ENCODE measurements around the gene ST8SIA5.

Gene ST8SIA5

GRCh38 chr18:46740046-46740445 is 16.8 kb downstream of the ST8SIA5 start:
- H3K9me3 ChIP-seq (ENCODE audit: insufficient read depth, low read length, severe bottlenecking): peaks cover 2% of the 10 kb centered on the region
- H3K36me3 ChIP-seq (ENCODE audit: insufficient read depth, low read length): no peaks in the 10 kb centered on the region
- no peak overlapping the region for H3K4me2 ChIP-seq (ENCODE audit: insufficient read depth, low read length)
- H3K9ac ChIP-seq (ENCODE audit: low read depth, low read length): no peak overlapping the region
- no peak overlapping the region for H3K4me3 ChIP-seq (ENCODE audit: low read depth in 1 of 2, low read length in 2 of 2)
- TF ChIP-seq CTCF (IDR thresholded peaks at IDR 0.05; ENCODE audit: borderline replicate concordance, extremely low read depth, low read length, poor library complexity, severe bottlenecking): no peak
- no peak for TF ChIP-seq EZH2 (IDR thresholded peaks at IDR 0.05; ENCODE audit: borderline replicate concordance, low read depth, low read length, severe bottlenecking)
- ATAC-seq (ENCODE audit: insufficient read depth, low read depth) (no peak), DNase-seq (no peak)
- no peaks in the 10 kb centered on the region for H3K27me3 ChIP-seq (ENCODE audit: insufficient read depth, low read length, poor library complexity)
- H3K79me2 ChIP-seq (ENCODE audit: insufficient read depth, low read length): no peaks in the 10 kb centered on the region
- H2AFZ ChIP-seq (ENCODE audit: low read depth, low read length): no peak overlapping the region
- no peaks in the 10 kb centered on the region for H4K20me1 ChIP-seq (ENCODE audit: insufficient read depth, low read length)
- H3K4me1 ChIP-seq (ENCODE audit: insufficient read depth, low read length): no peaks in the 10 kb centered on the region
- no peak overlapping the region for H3K27ac ChIP-seq (ENCODE audit: low read length)

- H3K9ac ChIP-seq (ENCODE audit: low read depth, low read length): no peak overlapping the region
- H3K27me3 ChIP-seq (ENCODE audit: insufficient read depth, low read length, poor library complexity): no peaks in the 10 kb centered on the region
- peaks cover 2% of the 10 kb centered on the region for H3K9me3 ChIP-seq (ENCODE audit: insufficient read depth, low read length, severe bottlenecking)
- H3K36me3 ChIP-seq (ENCODE audit: insufficient read depth, low read length): no peaks in the 10 kb centered on the region
- TF ChIP-seq CTCF (IDR thresholded peaks at IDR 0.05; ENCODE audit: borderline replicate concordance, extremely low read depth, low read length, poor library complexity, severe bottlenecking) (no peak), EZH2 (IDR thresholded peaks at IDR 0.05; ENCODE audit: borderline replicate concordance, low read depth, low read length, severe bottlenecking) (no peak)
- DNase-seq (no peak), ATAC-seq (ENCODE audit: insufficient read depth, low read depth) (no peak)
- H3K27ac ChIP-seq (ENCODE audit: low read length): no peak overlapping the region
- H4K20me1 ChIP-seq (ENCODE audit: insufficient read depth, low read length): no peaks in the 10 kb centered on the region
- no peak overlapping the region for H3K4me3 ChIP-seq (ENCODE audit: low read depth in 1 of 2, low read length in 2 of 2)
- H2AFZ ChIP-seq (ENCODE audit: low read depth, low read length): no peak overlapping the region
- H3K4me2 ChIP-seq (ENCODE audit: insufficient read depth, low read length): no peak overlapping the region
- H3K79me2 ChIP-seq (ENCODE audit: insufficient read depth, low read length): no peaks in the 10 kb centered on the region
- H3K4me1 ChIP-seq (ENCODE audit: insufficient read depth, low read length): no peaks in the 10 kb centered on the region
These were observed 18.4 kb downstream of the ST8SIA5 start for GRCh38 chr18:46738491-46738890.

GRCh38 chr18:46736736-46737135 is 20.1 kb downstream of the ST8SIA5 start:
- Histone ChIP-seq H3K79me2 (ENCODE audit: insufficient read depth, low read length) (no peaks in the 10 kb centered on the region), H3K4me1 (ENCODE audit: insufficient read depth, low read length) (no peaks in the 10 kb centered on the region), H4K20me1 (ENCODE audit: insufficient read depth, low read length) (no peaks in the 10 kb centered on the region), H3K27me3 (ENCODE audit: insufficient read depth, low read length, poor library complexity) (no peaks in the 10 kb centered on the region), H3K27ac (ENCODE audit: low read length) (no peak overlapping the region), H3K9me3 (ENCODE audit: insufficient read depth, low read length, severe bottlenecking) (peaks cover 2% of the 10 kb centered on the region), H3K4me3 (ENCODE audit: low read depth in 1 of 2, low read length in 2 of 2) (no peak overlapping the region), H3K36me3 (ENCODE audit: insufficient read depth, low read length) (no peaks in the 10 kb centered on the region), H3K9ac (ENCODE audit: low read depth, low read length) (no peak overlapping the region), H3K4me2 (ENCODE audit: insufficient read depth, low read length) (no peak overlapping the region), H2AFZ (ENCODE audit: low read depth, low read length) (no peak overlapping the region)
- DNase-seq (no peak), ATAC-seq (ENCODE audit: insufficient read depth, low read depth) (no peak)
- TF ChIP-seq EZH2 (IDR thresholded peaks at IDR 0.05; ENCODE audit: borderline replicate concordance, low read depth, low read length, severe bottlenecking) (no peak), CTCF (IDR thresholded peaks at IDR 0.05; ENCODE audit: borderline replicate concordance, extremely low read depth, low read length, poor library complexity, severe bottlenecking) (no peak)

GRCh38 chr18:46736135-46736534 is 20.7 kb downstream of the ST8SIA5 start:
- no peak for ATAC-seq (ENCODE audit: insufficient read depth, low read depth)
- peaks cover 7% of the 10 kb centered on the region for H3K9me3 ChIP-seq (ENCODE audit: insufficient read depth, low read length, severe bottlenecking)
- H3K4me1 ChIP-seq (ENCODE audit: insufficient read depth, low read length): no peaks in the 10 kb centered on the region
- H3K27me3 ChIP-seq (ENCODE audit: insufficient read depth, low read length, poor library complexity): no peaks in the 10 kb centered on the region
- H3K4me3 ChIP-seq (ENCODE audit: low read depth in 1 of 2, low read length in 2 of 2): no peak overlapping the region
- no peaks in the 10 kb centered on the region for H4K20me1 ChIP-seq (ENCODE audit: insufficient read depth, low read length)
- no peak overlapping the region for H3K4me2 ChIP-seq (ENCODE audit: insufficient read depth, low read length)
- H3K79me2 ChIP-seq (ENCODE audit: insufficient read depth, low read length): no peaks in the 10 kb centered on the region
- TF ChIP-seq EZH2 (IDR thresholded peaks at IDR 0.05; ENCODE audit: borderline replicate concordance, low read depth, low read length, severe bottlenecking) (no peak), CTCF (IDR thresholded peaks at IDR 0.05; ENCODE audit: borderline replicate concordance, extremely low read depth, low read length, poor library complexity, severe bottlenecking) (no peak)
- no peak overlapping the region for H3K9ac ChIP-seq (ENCODE audit: low read depth, low read length)
- no peak for DNase-seq
- no peak overlapping the region for H3K27ac ChIP-seq (ENCODE audit: low read length)
- H2AFZ ChIP-seq (ENCODE audit: low read depth, low read length): no peak overlapping the region
- no peaks in the 10 kb centered on the region for H3K36me3 ChIP-seq (ENCODE audit: insufficient read depth, low read length)
